Upper lobe of left lung (tissue), 4 donors: ENCODE data around the gene CPO.
A peak's percentile ranks its signal among the peaks of the same experiment; 100 is the strongest.

ENCODE experiments used
- POLR2AphosphoS5 ChIP-seq, 2 donors: sonication (generic); formaldehyde crosslinking; IDR thresholded peaks; one replicate each; pipeline ENCODE4 v1.5.1; 2017; ENCODE audit warnings: antibody characterized with exemption in 2 of 2
- TF ChIP-seq, protein P1 (sequence below), 6 experiments: fragments of 450-650 bp in 4 of 6; fragments of 200-600 bp in 2 of 6; sonication (generic) in 2 of 6; IDR thresholded peaks; one replicate each; pipeline ENCODE4 v1.5.1; 2016 to 2019; ENCODE audit warnings: antibody characterized with exemption in 6 of 6

DNA sequence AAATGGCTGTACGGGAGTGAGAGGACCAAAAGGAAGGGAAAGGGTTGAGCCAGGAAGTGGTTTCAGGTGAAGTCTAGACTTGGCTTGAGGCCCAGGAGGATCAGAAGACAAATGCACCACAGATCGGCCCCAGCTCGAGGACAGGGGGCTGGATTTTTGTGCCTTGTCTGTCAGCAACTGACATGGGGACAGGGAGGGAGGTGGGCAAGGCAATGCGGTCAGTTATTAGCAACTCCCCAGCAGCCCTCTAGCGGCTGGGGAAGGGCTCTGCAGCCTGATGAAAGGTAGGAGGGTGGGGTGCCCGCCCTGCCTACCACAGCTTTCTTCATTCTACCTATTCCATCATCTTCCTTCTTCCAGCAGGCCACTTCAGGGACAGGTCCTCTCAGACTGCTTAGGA, 50.0 kb downstream of the CPO start:
- TF ChIP-seq, protein P1, sequence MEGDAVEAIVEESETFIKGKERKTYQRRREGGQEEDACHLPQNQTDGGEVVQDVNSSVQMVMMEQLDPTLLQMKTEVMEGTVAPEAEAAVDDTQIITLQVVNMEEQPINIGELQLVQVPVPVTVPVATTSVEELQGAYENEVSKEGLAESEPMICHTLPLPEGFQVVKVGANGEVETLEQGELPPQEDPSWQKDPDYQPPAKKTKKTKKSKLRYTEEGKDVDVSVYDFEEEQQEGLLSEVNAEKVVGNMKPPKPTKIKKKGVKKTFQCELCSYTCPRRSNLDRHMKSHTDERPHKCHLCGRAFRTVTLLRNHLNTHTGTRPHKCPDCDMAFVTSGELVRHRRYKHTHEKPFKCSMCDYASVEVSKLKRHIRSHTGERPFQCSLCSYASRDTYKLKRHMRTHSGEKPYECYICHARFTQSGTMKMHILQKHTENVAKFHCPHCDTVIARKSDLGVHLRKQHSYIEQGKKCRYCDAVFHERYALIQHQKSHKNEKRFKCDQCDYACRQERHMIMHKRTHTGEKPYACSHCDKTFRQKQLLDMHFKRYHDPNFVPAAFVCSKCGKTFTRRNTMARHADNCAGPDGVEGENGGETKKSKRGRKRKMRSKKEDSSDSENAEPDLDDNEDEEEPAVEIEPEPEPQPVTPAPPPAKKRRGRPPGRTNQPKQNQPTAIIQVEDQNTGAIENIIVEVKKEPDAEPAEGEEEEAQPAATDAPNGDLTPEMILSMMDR (IDR thresholded peaks at IDR 0.05) = peak; percentile 54 to 74 (median 66)
- TF ChIP-seq POLR2AphosphoS5 (IDR thresholded peaks at IDR 0.05) = no peak
